Activated CD8-positive, alpha-beta memory T cell treated with anti-CD3 and anti-CD28 coated beads, Interleukin-2, amount 50 U/mL, for 48 hours (primary cell): ENCODE results near the gene PROS1.
"Not testable (repeated sequence)": the region's sequence is repeated elsewhere in the genome, so short reads cannot be mapped to it uniquely, and the experiment has no call there.

Experiments
- DNase-seq: peaks from one replicate; pipeline ENCODE4 v3.0.0-alpha.2; 2020

Gene PROS1

DNA sequence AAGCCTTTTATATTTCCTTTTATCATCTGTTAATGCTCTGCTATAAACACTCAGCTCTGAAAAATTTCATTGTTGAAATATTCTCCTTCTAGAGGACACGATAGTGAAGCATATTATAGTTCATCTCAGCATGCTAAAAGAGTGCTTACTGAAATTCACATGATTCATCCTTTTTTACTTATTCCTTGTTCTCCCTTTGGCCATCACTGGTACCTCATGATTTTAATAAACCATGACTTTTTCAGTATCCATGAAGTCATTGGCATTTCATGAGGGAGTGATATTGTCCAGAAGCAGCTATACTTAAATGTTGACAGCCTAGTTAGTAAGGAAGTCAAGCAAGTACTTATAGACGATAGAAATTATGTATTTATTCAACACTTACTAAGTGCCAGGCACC, 112.7 kb downstream of the PROS1 start:
- no peak for DNase-seq

- no peak for DNase-seq
Observed at GRCh38 chr3:93855401-93855800, 118.3 kb downstream of the PROS1 start.

DNA sequence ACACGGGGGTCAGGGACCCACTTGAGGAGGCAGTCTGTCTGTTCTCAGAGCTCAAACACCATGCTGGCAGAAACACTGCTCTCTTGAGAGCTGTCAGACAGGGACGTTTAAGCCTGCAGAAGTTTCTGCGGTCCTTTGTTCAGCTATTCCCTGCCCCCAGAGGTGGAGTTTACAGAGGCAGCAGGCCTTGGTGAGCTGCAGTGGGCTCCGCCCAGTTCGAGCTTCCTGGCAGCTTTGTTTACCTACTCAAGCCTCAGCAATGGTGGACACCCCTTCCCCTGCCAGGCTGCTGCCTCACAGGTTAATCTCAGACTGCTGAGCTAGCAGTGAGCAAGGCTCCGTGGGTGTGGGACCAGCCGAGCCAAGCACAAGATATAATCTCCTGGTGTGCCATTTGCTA, 121.5 kb downstream of the PROS1 start:
- DNase-seq: not testable (repeated sequence)

- no peak for DNase-seq
Observed at GRCh38 chr3:93843981-93844380, 129.7 kb downstream of the PROS1 start.

GRCh38 chr3:93839193-93839592, 134.5 kb downstream of the PROS1 start:
- DNase-seq: not testable (repeated sequence)
